SK-N-MC (cell line): ENCODE data around the gene PFDN2.
"Not testable (repeated sequence)": the region's sequence is repeated elsewhere in the genome, so short reads cannot be mapped to it uniquely, and the experiment has no call there.

Experiments used
- DNase-seq: peaks from one replicate; pipeline ENCODE4 v3.0.0-alpha.2; 2011; ENCODE audit warnings: low read depth, low spot score
- H3K27ac ChIP-seq: fragments of 200-600 bp; sonication (generic); 2 replicates; pipeline ENCODE4 v1.5.1; 2016; ENCODE audit warnings: mixed run types
- H3K36me3 ChIP-seq: fragments of 200-600 bp; sonication (generic); 2 replicates; pipeline ENCODE4 v1.6.1; 2017; ENCODE audit warnings: antibody characterized with exemption, low read length, mixed read lengths; ENCODE audit not compliant: insufficient read depth
- H3K4me3 ChIP-seq: fragments of 200-600 bp; sonication (generic); 2 replicates; pipeline ENCODE4 v1.5.1; 2016
- H3K9ac ChIP-seq: fragments of 200-600 bp; sonication (generic); 2 replicates; pipeline ENCODE4 v1.8.0; 2017; ENCODE audit warnings: mixed run types, mixed read lengths; ENCODE audit not compliant: insufficient read length
- H3K9me3 ChIP-seq: fragments of 200-600 bp; sonication (generic); 2 replicates; pipeline ENCODE4 v1.6.1; 2017; ENCODE audit warnings: low read depth, mild to moderate bottlenecking, antibody characterized with exemption, low read length, moderate library complexity, mixed read lengths
- EZH2 ChIP-seq: fragments of 200-600 bp; sonication (generic); IDR thresholded peaks from one replicate; pipeline ENCODE4 v1.6.1; 2017; ENCODE audit warnings: antibody characterized with exemption
- FOXP2 ChIP-seq: optimal IDR thresholded peaks from 2 replicates; pipeline ENCODE3; 2011; ENCODE audit warnings: mild to moderate bottlenecking, moderate library complexity; ENCODE audit not compliant: insufficient read depth; ENCODE audit errors: extremely low read length, control extremely low read depth
- POLR2AphosphoS5 ChIP-seq: IDR thresholded peaks from 2 replicates; pipeline ENCODE4 v1.6.1; 2012; ENCODE audit warnings: mild to moderate bottlenecking, low read depth, low read length, borderline replicate concordance

The PFDN2 gene

GRCh38 chr1:161068306-161069234 is 49.3 kb downstream of the PFDN2 start:
- Histone ChIP-seq H3K9me3 (no peaks in the 10 kb centered on the region), H3K9ac (no peak overlapping the region), H3K4me3 (no peak overlapping the region), H3K36me3 (no peaks in the 10 kb centered on the region), H3K27ac (no peak overlapping the region)
- TF ChIP-seq EZH2 (no peak), FOXP2 (no peak), POLR2AphosphoS5 (no peak)
- no peak for DNase-seq

GRCh38 chr1:161066694-161067093 is 51.1 kb downstream of the PFDN2 start:
- DNase-seq: no peak
- H3K27ac ChIP-seq: no peak overlapping the region

DNA sequence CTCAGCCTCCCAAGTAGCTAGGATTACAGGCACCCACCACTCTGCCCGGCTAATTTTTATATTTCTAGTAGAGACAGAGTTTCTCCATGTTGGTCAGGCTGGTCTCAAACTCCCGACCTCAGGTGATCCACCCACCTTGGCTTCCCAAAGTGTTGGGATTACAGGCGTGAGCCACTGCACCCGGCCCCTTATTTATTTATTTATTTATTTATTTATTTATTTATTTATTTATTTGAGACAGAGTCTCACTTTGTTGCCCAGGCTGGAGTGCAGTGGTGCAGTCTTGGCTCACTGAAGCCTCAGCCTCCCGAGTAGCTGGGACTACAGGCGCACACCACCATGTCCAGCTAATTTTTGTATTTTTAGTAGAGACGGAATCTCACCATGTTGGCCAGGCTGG is 52.2 kb downstream of the PFDN2 start:
- not testable (repeated sequence) for H3K27ac ChIP-seq, DNase-seq, H3K9me3 ChIP-seq, H3K4me3 ChIP-seq, H3K36me3 ChIP-seq, H3K9ac ChIP-seq

More at GRCh38 chr1:161066694-161067093, 51.1 kb downstream of the PFDN2 start:
- no peaks in the 10 kb centered on the region for H3K9me3 ChIP-seq
- TF ChIP-seq FOXP2 (no peak), POLR2AphosphoS5 (no peak), EZH2 (no peak)
- H3K36me3 ChIP-seq: no peaks in the 10 kb centered on the region
- H3K9ac ChIP-seq: no peak overlapping the region
- H3K4me3 ChIP-seq: no peak overlapping the region

DNA sequence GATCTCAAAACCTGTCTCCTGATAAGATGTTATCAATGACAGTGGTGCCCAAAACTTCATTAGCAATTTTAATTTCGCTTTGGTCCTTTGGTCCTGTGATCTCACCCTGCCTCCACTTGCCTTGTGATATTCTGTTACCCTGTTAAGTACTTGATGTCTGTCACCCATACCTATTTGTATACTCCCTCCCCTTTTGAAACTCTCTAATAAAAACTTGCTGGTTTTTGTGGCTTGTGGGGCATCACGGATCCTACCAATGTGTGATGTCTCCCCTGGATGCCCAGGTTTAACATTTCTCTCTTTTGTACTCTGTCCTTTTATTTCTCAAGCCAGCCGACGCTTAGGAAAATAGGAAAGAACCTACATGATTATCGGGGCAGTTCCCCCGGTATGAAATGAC is 53.9 kb downstream of the PFDN2 start:
- not testable (repeated sequence) for H3K4me3 ChIP-seq, H3K9ac ChIP-seq, H3K27ac ChIP-seq, H3K9me3 ChIP-seq, H3K36me3 ChIP-seq, DNase-seq

- no peaks in the 10 kb centered on the region for H3K36me3 ChIP-seq
- H3K9ac ChIP-seq: no peak overlapping the region
- no peak overlapping the region for H3K4me3 ChIP-seq
- H3K27ac ChIP-seq: no peak overlapping the region
- TF ChIP-seq EZH2 (no peak), POLR2AphosphoS5 (no peak), FOXP2 (no peak)
- no peak for DNase-seq
- no peaks in the 10 kb centered on the region for H3K9me3 ChIP-seq
Observed at GRCh38 chr1:161061419-161061818, 56.4 kb downstream of the PFDN2 start.

DNA sequence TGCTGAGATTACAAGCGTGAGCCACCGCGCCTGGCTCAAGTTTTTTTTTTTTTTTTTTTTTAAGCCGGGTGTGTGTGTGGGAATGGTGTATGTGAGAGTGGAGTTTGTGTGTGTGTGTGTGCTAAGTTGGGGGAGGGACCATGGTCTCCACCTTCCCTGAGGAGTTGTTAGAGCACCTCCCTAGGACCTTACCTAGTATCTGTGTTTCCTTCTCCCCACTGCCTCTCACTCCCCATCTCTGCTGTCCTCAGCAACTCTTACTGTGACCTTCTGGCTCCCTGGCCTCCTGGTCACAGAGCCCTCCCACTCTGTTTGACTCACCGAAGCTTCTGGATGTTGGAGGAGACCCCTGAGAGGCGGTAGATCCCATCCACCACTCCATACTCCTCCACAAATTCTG is 58.5 kb downstream of the PFDN2 start:
- H3K27ac ChIP-seq: no peak overlapping the region
- TF ChIP-seq EZH2 (no peak), FOXP2 (no peak), POLR2AphosphoS5 (no peak)
- H3K36me3 ChIP-seq: no peaks in the 10 kb centered on the region
- H3K9me3 ChIP-seq: no peaks in the 10 kb centered on the region
- no peak overlapping the region for H3K9ac ChIP-seq
- no peak overlapping the region for H3K4me3 ChIP-seq
- DNase-seq: no peak

DNA sequence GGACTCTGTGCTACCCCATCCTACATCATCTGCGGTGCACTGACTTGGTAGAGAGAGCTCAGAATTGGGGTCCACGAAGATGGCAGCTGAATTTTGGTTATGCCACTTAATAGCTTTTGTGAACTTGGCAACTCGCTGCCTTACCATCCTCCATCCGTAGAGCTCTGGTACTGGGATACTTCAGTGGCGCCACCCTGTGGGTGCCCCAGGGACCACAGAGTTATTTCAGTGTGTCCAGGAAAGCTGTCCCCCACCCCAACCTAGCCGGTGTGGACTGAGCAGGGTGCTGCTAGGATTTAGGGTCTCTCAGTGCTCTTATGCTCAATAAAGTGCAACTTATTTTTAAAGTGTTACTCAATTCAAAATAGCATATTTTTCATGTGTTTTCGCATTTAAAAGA is 63.0 kb downstream of the PFDN2 start:
- TF ChIP-seq POLR2AphosphoS5: no peak
- TF ChIP-seq FOXP2: no peak
- TF ChIP-seq EZH2: no peak
- Histone ChIP-seq H3K36me3 (no peaks in the 10 kb centered on the region), H3K4me3 (no peak overlapping the region), H3K9ac (no peak overlapping the region), H3K27ac (no peak overlapping the region), H3K9me3 (no peaks in the 10 kb centered on the region)
- no peak for DNase-seq

DNA sequence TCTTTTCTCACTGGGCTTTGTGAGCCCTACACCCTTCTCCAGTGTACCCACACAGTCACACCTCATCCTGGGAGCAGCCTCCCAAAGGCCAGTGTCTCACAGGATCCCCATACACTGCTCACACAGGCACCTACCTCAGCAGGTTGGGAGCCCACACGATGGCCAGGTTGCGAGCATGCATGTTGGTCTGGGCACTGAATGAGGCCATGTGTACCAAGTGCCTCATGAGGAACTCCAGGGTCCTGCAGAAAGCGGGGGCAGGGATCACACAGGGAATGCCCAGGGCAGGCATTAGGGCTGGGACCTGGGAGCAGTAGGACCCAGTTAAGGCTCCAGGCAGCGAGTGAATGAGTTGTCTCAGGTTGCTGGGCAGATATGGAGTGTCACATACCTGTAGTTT is 63.6 kb downstream of the PFDN2 start:
- no peak for TF ChIP-seq FOXP2
- TF ChIP-seq POLR2AphosphoS5: no peak
- no peak for TF ChIP-seq EZH2
- H3K4me3 ChIP-seq: no peak overlapping the region
- no peak overlapping the region for H3K27ac ChIP-seq
- no peak for DNase-seq
- no peaks in the 10 kb centered on the region for H3K36me3 ChIP-seq
- no peak overlapping the region for H3K9ac ChIP-seq
- H3K9me3 ChIP-seq: no peaks in the 10 kb centered on the region

GRCh38 chr1:161052899-161053298 is 64.9 kb downstream of the PFDN2 start:
- H3K27ac ChIP-seq: no peak overlapping the region
- no peaks in the 10 kb centered on the region for H3K9me3 ChIP-seq
- no peak for TF ChIP-seq EZH2
- TF ChIP-seq POLR2AphosphoS5: no peak
- TF ChIP-seq FOXP2: no peak
- H3K4me3 ChIP-seq: no peak overlapping the region
- no peak for DNase-seq
- no peaks in the 10 kb centered on the region for H3K36me3 ChIP-seq
- no peak overlapping the region for H3K9ac ChIP-seq
